K562 (cell line): ENCODE results near the gene PRR14. TPM values are rescaled to one million over a fixed set of nuclear protein-coding genes. Genes with fewer than 3 reads are reported as not detected.

ENCODE experiments used
- FOS ChIP-seq: IDR thresholded peaks from 3 replicates; pipeline ENCODE4 v1.6.1; 2011; ENCODE audit not compliant: insufficient read length; ENCODE audit errors: extremely low read depth
- GTF2F1 ChIP-seq: IDR thresholded peaks from 2 replicates; pipeline ENCODE4 v1.6.1; 2011; ENCODE audit warnings: low read depth, low read length, improper control_type of control experiment
- HNRNPUL1 ChIP-seq: fragments of 200-400 bp; formaldehyde crosslinking; IDR thresholded peaks from 2 replicates; pipeline ENCODE4 v1.6.1; 2017; ENCODE audit warnings: low read length
- LEF1 ChIP-seq: fragments of 450-650 bp; IDR thresholded peaks from 2 replicates; pipeline ENCODE4 v1.6.1; 2016; ENCODE audit warnings: mild to moderate bottlenecking
- MAX ChIP-seq: sonication (generic); formaldehyde crosslinking; IDR thresholded peaks from 2 replicates; pipeline ENCODE4 v1.9.0; 2022; ENCODE audit warnings: mild to moderate bottlenecking, missing genetic modification reagents
- POLR2A ChIP-seq: fragments of 450-650 bp; conservative IDR thresholded peaks from 2 replicates; pipeline ENCODE4 v1.6.1; 2016
- PRPF4 ChIP-seq: fragments of 200-400 bp; formaldehyde crosslinking; IDR thresholded peaks from one replicate; pipeline ENCODE4 v1.6.1; 2017; ENCODE audit warnings: low read length, low read depth, mild to moderate bottlenecking; ENCODE audit not compliant: insufficient read depth, poor library complexity, severe bottlenecking
- RUNX1 ChIP-seq: sonication (generic); IDR thresholded peaks from 2 replicates; pipeline ENCODE4 v1.6.1; 2016; ENCODE audit warnings: antibody characterized with exemption, low read depth
- SMARCA5 ChIP-seq: fragments of 450-650 bp; IDR thresholded peaks from 2 replicates; pipeline ENCODE4 v1.6.1; 2016
- SUPT5H ChIP-seq: fragments of 450-650 bp; IDR thresholded peaks from 2 replicates; pipeline ENCODE4 v1.6.1; 2016
- ZNF253 ChIP-seq: fragments of 250-450 bp; sonication (Bioruptor Pico); conservative IDR thresholded peaks from 2 replicates; pipeline ENCODE4 v1.6.1; 2021; ENCODE audit warnings: mild to moderate bottlenecking
- ZNF408 ChIP-seq: fragments of 250-450 bp; sonication (Bioruptor Pico); IDR thresholded peaks from 2 replicates; pipeline ENCODE4 v1.4.0; 2020; ENCODE audit warnings: low read depth, mild to moderate bottlenecking, moderate library complexity
- ZNF431 ChIP-seq: sonication (generic); formaldehyde crosslinking; IDR thresholded peaks from 2 replicates; pipeline ENCODE4 v1.8.0; 2022; ENCODE audit warnings: mild to moderate bottlenecking, missing genetic modification reagents
- ZNF589 ChIP-seq: fragments of 200-800 bp; sonication (Bioruptor generic); IDR thresholded peaks from 2 replicates; pipeline ENCODE4 v1.6.1; 2016; ENCODE audit warnings: low read depth, missing genetic modification characterization, missing compliant biosample characterization
- polyA plus RNA-seq, 8 experiments: library from polyadenylated mRNA; depleted of rRNA in 4 of 8; stranded (reverse) in 5 of 8; unstranded in 3 of 8; fragments of >200 nt; fragmentation: Nextera tagmentation in 2 of 8; fragmentation: Illumina TruSeq in 1 of 8; extraction: Ambion mirVana in 2 of 8; extraction: Trizol in 1 of 8; gene quantifications; 2 replicates each; pipeline versions ENCODE4 v1.2.1 to v1.2.3, GENCODE V29; 2011 to 2014; ENCODE audit warnings: inconsistent platforms in 1 of 8, missing spikeins in 1 of 8
- total RNA-seq, 7 experiments: library from RNA; depleted of rRNA in 6 of 7; stranded (reverse); fragments of >200 nt in 6 of 7; fragmentation: Illumina TruSeq in 2 of 7; extraction: Trizol in 2 of 7; gene quantifications; 2 replicates each; pipeline versions ENCODE4 v1.2.1 to v1.2.3, GENCODE V29; 2011 to 2021; ENCODE audit warnings: low replicate concordance in 1 of 7
- TF ChIP-seq, protein P1 (sequence below): fragments of 450-650 bp; IDR thresholded peaks from 2 replicates; pipeline ENCODE4 v1.7.0; 2016; ENCODE audit warnings: borderline replicate concordance
- TF ChIP-seq, protein P2 (sequence below): fragments of 250-450 bp; sonication (Bioruptor Pico); IDR thresholded peaks from 2 replicates; pipeline ENCODE4 v1.4.0; 2020
- TF ChIP-seq, protein P3 (sequence below): fragments of 250-450 bp; sonication (Bioruptor Pico); IDR thresholded peaks from 2 replicates; pipeline ENCODE4 v1.5.1; 2021; ENCODE audit warnings: mild to moderate bottlenecking
- TF ChIP-seq, protein P4 (sequence below): fragments of 450-650 bp; IDR thresholded peaks from 2 replicates; pipeline ENCODE4 v1.6.1; 2016

PRR14 gene
- total and polyA plus RNA-seq, 9 of the 15 experiments (the other 6 are each of a cell fraction or from before 2014, with no cell fraction given) = 2.2 to 63.1 (median 11.5) TPM

DNA sequence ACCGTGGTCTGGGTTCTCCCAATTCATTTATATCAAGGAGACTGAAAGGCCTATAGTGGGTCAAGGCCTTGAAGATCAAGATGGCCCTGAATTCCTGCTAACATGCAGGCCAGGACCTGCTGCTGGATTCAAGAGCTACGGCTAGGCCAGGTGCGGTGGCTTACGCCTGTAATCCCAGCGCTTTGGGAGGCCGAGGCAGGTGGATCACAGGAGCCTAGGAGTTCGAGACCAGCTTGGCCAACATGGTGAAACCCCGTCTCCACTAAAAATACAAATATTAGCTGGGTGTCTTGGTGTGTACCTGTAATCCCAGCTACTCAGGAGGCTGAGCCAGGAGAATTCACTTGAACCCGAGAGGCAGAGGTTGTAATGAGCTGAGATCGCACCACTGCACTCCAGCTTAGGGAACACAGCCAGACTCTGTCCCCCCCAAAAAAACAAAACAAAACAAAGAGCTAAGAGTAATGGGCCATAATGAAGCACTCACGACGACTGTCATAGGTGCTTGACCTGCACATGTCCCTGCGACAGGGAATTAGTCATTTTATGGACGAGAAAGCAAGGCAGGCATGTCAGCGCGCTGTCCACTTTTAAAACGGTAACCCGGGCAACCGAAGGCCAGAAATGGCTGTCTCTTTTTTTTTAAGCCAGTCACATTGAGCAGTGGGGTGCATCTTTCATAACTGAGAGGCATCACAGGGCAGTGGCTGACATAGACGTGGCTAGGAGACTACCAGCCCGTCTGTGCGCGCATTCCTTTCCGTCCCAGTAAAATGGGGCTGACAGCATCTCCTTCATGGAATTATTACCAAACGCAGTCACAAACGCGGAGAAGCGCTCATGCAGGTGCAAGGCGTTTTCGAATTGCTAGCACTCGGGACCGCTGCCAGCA is 6.5 kb downstream of the PRR14 start (continued):
- no peak; the same call in 1 of the 2 replicates for TF ChIP-seq ZNF431
- no peak; the same call in 1 of the 2 replicates for TF ChIP-seq ZNF589
- TF ChIP-seq LEF1 = no peak
- TF ChIP-seq, protein P1, sequence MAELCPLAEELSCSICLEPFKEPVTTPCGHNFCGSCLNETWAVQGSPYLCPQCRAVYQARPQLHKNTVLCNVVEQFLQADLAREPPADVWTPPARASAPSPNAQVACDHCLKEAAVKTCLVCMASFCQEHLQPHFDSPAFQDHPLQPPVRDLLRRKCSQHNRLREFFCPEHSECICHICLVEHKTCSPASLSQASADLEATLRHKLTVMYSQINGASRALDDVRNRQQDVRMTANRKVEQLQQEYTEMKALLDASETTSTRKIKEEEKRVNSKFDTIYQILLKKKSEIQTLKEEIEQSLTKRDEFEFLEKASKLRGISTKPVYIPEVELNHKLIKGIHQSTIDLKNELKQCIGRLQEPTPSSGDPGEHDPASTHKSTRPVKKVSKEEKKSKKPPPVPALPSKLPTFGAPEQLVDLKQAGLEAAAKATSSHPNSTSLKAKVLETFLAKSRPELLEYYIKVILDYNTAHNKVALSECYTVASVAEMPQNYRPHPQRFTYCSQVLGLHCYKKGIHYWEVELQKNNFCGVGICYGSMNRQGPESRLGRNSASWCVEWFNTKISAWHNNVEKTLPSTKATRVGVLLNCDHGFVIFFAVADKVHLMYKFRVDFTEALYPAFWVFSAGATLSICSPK = no peak
- no peak for TF ChIP-seq RUNX1
- peak; percentile 36 for TF ChIP-seq POLR2A
- TF ChIP-seq FOS = no peak
- TF ChIP-seq ZNF253 (CRISPR knock-in tag) = no peak
- no peak for TF ChIP-seq PRPF4
- TF ChIP-seq GTF2F1 = no peak
- TF ChIP-seq, protein P2, sequence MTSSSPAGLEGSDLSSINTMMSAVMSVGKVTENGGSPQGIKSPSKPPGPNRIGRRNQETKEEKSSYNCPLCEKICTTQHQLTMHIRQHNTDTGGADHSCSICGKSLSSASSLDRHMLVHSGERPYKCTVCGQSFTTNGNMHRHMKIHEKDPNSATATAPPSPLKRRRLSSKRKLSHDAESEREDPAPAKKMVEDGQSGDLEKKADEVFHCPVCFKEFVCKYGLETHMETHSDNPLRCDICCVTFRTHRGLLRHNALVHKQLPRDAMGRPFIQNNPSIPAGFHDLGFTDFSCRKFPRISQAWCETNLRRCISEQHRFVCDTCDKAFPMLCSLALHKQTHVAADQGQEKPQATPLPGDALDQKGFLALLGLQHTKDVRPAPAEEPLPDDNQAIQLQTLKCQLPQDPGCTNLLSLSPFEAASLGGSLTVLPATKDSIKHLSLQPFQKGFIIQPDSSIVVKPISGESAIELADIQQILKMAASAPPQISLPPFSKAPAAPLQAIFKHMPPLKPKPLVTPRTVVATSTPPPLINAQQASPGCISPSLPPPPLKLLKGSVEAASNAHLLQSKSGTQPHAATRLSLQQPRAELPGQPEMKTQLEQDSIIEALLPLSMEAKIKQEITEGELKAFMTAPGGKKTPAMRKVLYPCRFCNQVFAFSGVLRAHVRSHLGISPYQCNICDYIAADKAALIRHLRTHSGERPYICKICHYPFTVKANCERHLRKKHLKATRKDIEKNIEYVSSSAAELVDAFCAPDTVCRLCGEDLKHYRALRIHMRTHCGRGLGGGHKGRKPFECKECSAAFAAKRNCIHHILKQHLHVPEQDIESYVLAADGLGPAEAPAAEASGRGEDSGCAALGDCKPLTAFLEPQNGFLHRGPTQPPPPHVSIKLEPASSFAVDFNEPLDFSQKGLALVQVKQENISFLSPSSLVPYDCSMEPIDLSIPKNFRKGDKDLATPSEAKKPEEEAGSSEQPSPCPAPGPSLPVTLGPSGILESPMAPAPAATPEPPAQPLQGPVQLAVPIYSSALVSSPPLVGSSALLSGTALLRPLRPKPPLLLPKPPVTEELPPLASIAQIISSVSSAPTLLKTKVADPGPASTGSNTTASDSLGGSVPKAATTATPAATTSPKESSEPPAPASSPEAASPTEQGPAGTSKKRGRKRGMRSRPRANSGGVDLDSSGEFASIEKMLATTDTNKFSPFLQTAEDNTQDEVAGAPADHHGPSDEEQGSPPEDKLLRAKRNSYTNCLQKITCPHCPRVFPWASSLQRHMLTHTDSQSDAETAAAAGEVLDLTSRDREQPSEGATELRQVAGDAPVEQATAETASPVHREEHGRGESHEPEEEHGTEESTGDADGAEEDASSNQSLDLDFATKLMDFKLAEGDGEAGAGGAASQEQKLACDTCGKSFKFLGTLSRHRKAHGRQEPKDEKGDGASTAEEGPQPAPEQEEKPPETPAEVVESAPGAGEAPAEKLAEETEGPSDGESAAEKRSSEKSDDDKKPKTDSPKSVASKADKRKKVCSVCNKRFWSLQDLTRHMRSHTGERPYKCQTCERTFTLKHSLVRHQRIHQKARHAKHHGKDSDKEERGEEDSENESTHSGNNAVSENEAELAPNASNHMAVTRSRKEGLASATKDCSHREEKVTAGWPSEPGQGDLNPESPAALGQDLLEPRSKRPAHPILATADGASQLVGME (CRISPR knock-in tag) = peak; percentile 83; the same call in 1 of the 2 replicates
- TF ChIP-seq, protein P3, sequence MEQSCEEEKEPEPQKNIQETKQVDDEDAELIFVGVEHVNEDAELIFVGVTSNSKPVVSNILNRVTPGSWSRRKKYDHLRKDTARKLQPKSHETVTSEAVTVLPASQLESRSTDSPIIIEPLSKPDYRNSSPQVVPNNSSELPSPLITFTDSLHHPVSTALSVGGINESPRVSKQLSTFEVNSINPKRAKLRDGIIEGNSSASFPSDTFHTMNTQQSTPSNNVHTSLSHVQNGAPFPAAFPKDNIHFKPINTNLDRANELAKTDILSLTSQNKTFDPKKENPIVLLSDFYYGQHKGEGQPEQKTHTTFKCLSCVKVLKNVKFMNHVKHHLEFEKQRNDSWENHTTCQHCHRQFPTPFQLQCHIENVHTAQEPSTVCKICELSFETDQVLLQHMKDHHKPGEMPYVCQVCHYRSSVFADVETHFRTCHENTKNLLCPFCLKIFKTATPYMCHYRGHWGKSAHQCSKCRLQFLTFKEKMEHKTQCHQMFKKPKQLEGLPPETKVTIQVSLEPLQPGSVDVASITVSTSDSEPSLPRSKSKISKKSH (CRISPR knock-in tag) = no peak
- TF ChIP-seq HNRNPUL1 = no peak
- TF ChIP-seq, protein P4, sequence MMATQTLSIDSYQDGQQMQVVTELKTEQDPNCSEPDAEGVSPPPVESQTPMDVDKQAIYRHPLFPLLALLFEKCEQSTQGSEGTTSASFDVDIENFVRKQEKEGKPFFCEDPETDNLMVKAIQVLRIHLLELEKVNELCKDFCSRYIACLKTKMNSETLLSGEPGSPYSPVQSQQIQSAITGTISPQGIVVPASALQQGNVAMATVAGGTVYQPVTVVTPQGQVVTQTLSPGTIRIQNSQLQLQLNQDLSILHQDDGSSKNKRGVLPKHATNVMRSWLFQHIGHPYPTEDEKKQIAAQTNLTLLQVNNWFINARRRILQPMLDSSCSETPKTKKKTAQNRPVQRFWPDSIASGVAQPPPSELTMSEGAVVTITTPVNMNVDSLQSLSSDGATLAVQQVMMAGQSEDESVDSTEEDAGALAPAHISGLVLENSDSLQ = peak; percentile 33; the same call in 1 of the 2 replicates
- TF ChIP-seq ZNF408 (CRISPR knock-in tag) = 0 out of 2 replicates have a peak, but pooled peaks have one; percentile 14
- 0 out of 2 replicates have a peak, but pooled peaks have one; percentile 17 for TF ChIP-seq SMARCA5
- TF ChIP-seq MAX = no peak
- peak; percentile 57 for TF ChIP-seq SUPT5H
